OCI-LY3 (cell line): ENCODE results near the gene COL26A1.

Source experiments
- CTCF ChIP-seq: fragments of 200-600, 300-600 bp; sonication (generic); IDR thresholded peaks from 2 replicates; pipeline ENCODE4 v1.5.1; 2014; ENCODE audit warnings: antibody characterized with exemption, low read length, low read depth
- EZH2phosphoT487 ChIP-seq: fragments of 200-600 bp; shearing (Covaris generic); IDR thresholded peaks from 2 replicates; pipeline ENCODE4 v1.6.1; 2018; ENCODE audit warnings: antibody characterized with exemption, mixed run types, low read depth

GRCh38 chr7:101410743-101411507, 48.2 kb downstream of the COL26A1 start:
- TF ChIP-seq CTCF (peak; percentile 63), EZH2phosphoT487 (no peak)
